PC-9 (cell line): ENCODE data around the gene ARHGEF17. TPM values are rescaled to one million over a fixed set of nuclear protein-coding genes. Genes with fewer than 3 reads are reported as not detected.

Experiments
- BruUV-seq: library from RNA; stranded (reverse); fragments of 400-500 nt; replicated peaks from 2 replicates; lab custom pipeline; 2021; lab: Mats Ljungman, UMichigan
- CTCF ChIA-PET: fragments of 300-600 bp; sonication (Branson Sonifier 250); formaldehyde crosslinking; loops from one replicate; lab custom pipeline; 2022; ENCODE audit warnings: antibody characterized with exemption; lab: Charles Lee
- POLR2A ChIA-PET: fragments of 300-600 bp; sonication (Branson Sonifier 250); formaldehyde crosslinking; loops from one replicate; lab custom pipeline; 2022; ENCODE audit warnings: antibody characterized with exemption; ENCODE audit not compliant: unreplicated experiment; lab: Charles Lee
- DNase-seq, 2 experiments: peaks; one replicate each; pipeline versions ENCODE4 v3.0.0 to v3.0.0-alpha.2; 2015 to 2022; ENCODE audit warnings: mixed read lengths in 1 of 2
- H2AFZ ChIP-seq: fragments of 200-600 bp; sonication (generic); 2 replicates; pipeline ENCODE4 v1.8.1; 2017; ENCODE audit warnings: antibody characterized with exemption
- H3F3A ChIP-seq: fragments of 200-600 bp; sonication (generic); 2 replicates; pipeline ENCODE4 v1.8.1; 2017; ENCODE audit warnings: antibody characterized with exemption, mild to moderate bottlenecking, low read depth; ENCODE audit not compliant: insufficient read depth
- H3K27ac ChIP-seq: fragments of 200-600 bp; sonication (generic); 2 replicates; pipeline ENCODE4 v1.6.1; 2016; ENCODE audit warnings: mixed run types
- H3K27me3 ChIP-seq: fragments of 200-600 bp; sonication (generic); 2 replicates; pipeline ENCODE4 v1.6.1; 2016; ENCODE audit warnings: low read depth, mixed run types; ENCODE audit not compliant: insufficient read depth
- H3K36me3 ChIP-seq: fragments of 200-600 bp; sonication (generic); 2 replicates; pipeline ENCODE4 v1.6.1; 2016; ENCODE audit warnings: low read depth, mixed run types
- H3K4me1 ChIP-seq: fragments of 200-600 bp; sonication (generic); replicated peaks from 2 replicates; pipeline ENCODE4 v1.6.1; 2016; ENCODE audit warnings: mixed run types; ENCODE audit not compliant: insufficient read depth
- H3K4me2 ChIP-seq: fragments of 200-600 bp; sonication (generic); 2 replicates; pipeline ENCODE4 v1.6.1; 2017; ENCODE audit warnings: mixed run types
- H3K4me3 ChIP-seq: fragments of 200-600 bp; sonication (generic); 2 replicates; pipeline ENCODE4 v1.6.1; 2016; ENCODE audit warnings: mixed run types
- H3K79me2 ChIP-seq: fragments of 200-600 bp; sonication (generic); 2 replicates; pipeline ENCODE4 v1.6.1; 2017; ENCODE audit warnings: low read depth, mixed run types
- H3K9me2 ChIP-seq: fragments of 200-600 bp; sonication (generic); 2 replicates; pipeline ENCODE4 v1.8.1; 2017; ENCODE audit warnings: mild to moderate bottlenecking; ENCODE audit not compliant: insufficient read depth
- H3K9me3 ChIP-seq: fragments of 200-600 bp; sonication (generic); 2 replicates; pipeline ENCODE4 v1.8.1; 2016; ENCODE audit warnings: low read depth; ENCODE audit not compliant: insufficient read depth
- H4K20me1 ChIP-seq: fragments of 200-600 bp; sonication (generic); 2 replicates; pipeline ENCODE4 v1.8.1; 2017; ENCODE audit not compliant: insufficient read depth
- CTCF ChIP-seq: fragments of 200-600 bp; sonication (generic); conservative IDR thresholded peaks from 2 replicates; pipeline ENCODE4 v1.6.1; 2017; ENCODE audit warnings: mixed run types, antibody characterized with exemption, mild to moderate bottlenecking, moderate library complexity
- EZH2 ChIP-seq: fragments of 200-600 bp; sonication (generic); IDR thresholded peaks from 2 replicates; pipeline ENCODE4 v1.8.0; 2017; ENCODE audit warnings: antibody characterized with exemption, low read depth
- intact Hi-C: fragments of 100-400 bp; cut with micrococcal nuclease; formaldehyde crosslinking; loops from one replicate; pipeline ENCODE4 v1.10.0; 2022; ENCODE audit not compliant: unreplicated experiment
- total RNA-seq: library from RNA; stranded (reverse); gene quantifications from 2 replicates; pipeline ENCODE4 v1.2.3, GENCODE V29; 2021

Gene ARHGEF17
- total RNA-seq, 1 experiment from 2014 or later, result 56.9 TPM

- H3K4me2 ChIP-seq, result no peak overlapping the region
- 0 out of 2 replicates have a peak, but pooled peaks cover 15% of the 10 kb centered on the region for H4K20me1 ChIP-seq
- H3K9me2 ChIP-seq, result no peaks in the 10 kb centered on the region
- H2AFZ ChIP-seq, result no peak overlapping the region
- POLR2A ChIA-PET, result interaction anchor here (0.6 kb wide), 1 partner anchor 149 kb away, joined by 4 read pairs; no protein-coding TSS in a partner anchor
- H3K27ac ChIP-seq, result no peak overlapping the region
- no peak for DNase-seq
- H3K4me1 ChIP-seq, result peaks cover 5% of the 10 kb centered on the region
- H3K4me3 ChIP-seq, result no peak overlapping the region
- H3F3A ChIP-seq, result peaks cover 5% of the 10 kb centered on the region
- BruUV-seq, result no TSS peak
- peaks cover 21% of the 10 kb centered on the region for H3K36me3 ChIP-seq
- CTCF ChIA-PET, result no interaction called here
- H3K79me2 ChIP-seq, result peaks cover 95% of the 10 kb centered on the region
- H3K9me3 ChIP-seq, result no peaks in the 10 kb centered on the region
- no peaks in the 10 kb centered on the region for H3K27me3 ChIP-seq
- no peak for TF ChIP-seq EZH2
- TF ChIP-seq CTCF, result no peak
- intact Hi-C loops, result no loop called here
These were observed 27.4 kb upstream of the ARHGEF17 start for GRCh38 chr11:73280626-73281025.

DNA sequence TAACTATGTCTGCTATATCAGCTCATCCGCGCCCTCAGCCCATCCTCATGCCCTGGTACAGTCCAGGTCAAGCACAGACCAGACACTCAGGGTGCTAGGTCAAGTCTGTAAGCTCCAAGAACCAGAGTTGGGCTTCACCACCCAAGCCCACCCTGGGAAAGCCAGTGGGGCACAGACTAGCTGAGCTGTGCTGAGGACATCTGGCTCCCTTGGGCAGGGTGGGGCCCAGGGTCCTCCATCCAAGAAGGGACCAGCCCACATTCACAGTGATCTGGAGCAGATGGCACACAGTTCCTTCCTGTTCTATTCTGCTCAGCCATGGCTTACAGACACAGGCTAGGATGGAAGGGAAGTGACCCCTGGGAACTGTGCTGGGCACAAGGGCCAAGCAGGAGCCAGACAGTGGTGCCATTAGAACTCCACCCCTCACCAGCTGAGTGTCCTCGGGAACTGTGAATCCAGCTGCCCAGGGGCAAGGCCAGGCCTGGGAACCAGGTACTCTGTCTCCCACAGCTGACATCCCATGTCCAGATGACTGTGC lies 26.8 kb upstream of the ARHGEF17 start:
- no peaks in the 10 kb centered on the region for H3K9me3 ChIP-seq
- H3K79me2 ChIP-seq, result peaks cover 90% of the 10 kb centered on the region
- no peak for TF ChIP-seq CTCF
- TF ChIP-seq EZH2, result no peak
- 0 out of 2 replicates have a peak, but pooled peaks cover 15% of the 10 kb centered on the region for H4K20me1 ChIP-seq
- no peaks in the 10 kb centered on the region for H3K9me2 ChIP-seq
- DNase-seq, result no peak
- H3F3A ChIP-seq, result peaks cover 9% of the 10 kb centered on the region
- ChIA-PET CTCF (no interaction called here), POLR2A (no interaction called here)
- no peak overlapping the region for H3K4me2 ChIP-seq
- no peak overlapping the region for H3K27ac ChIP-seq
- H3K27me3 ChIP-seq, result no peaks in the 10 kb centered on the region
- BruUV-seq, result no TSS peak
- no peak overlapping the region for H2AFZ ChIP-seq
- intact Hi-C loops, result no loop called here
- H3K4me1 ChIP-seq, result no peaks in the 10 kb centered on the region
- H3K36me3 ChIP-seq, result peaks cover 16% of the 10 kb centered on the region
- H3K4me3 ChIP-seq, result no peak overlapping the region

DNA sequence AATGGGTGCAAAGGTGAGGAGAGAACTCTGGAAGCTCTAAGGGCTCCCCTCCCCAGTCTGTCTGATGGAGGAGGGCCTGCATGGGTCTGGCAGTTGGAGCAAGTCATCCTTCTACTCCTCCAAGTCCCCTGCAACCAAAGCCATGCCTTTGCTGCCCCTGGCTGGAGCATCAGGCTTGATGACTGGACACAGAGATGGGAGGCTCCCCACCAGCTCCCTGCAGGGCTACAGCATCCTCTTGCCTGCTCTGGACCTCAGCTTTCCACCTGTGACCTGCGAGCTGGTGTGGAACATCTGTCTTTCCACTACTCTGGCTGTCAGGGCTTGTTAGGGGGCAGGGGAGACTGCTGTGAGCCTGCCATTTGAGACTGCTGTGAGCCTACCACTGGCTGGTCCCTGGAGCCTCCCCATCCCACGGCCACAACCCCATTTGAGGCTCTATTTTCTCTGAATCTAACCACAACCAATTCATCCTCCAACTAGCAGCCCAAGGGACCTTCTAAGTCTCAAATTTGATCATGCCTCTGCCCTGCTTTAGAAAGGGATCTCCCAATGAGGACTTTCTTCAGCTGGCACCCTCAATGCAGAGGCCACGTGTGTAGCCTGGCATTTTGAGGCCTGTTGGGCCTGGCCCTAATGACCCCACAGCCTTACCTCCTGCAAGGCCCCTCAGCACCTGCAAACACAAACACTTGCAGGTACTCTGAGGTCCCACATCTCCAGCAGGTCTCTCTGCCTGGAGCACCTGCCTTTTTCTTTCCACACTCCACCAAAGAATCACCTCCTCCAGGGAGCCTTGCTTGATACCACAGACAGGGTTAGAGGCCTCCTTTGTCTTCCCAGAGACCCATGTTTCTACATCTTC lies 26.0 kb upstream of the ARHGEF17 start:
- ChIA-PET POLR2A (no interaction called here), CTCF (no interaction called here)
- peaks cover 13% of the 10 kb centered on the region for H3K36me3 ChIP-seq
- no peak for DNase-seq
- H3K4me1 ChIP-seq, result peaks cover 4% of the 10 kb centered on the region; the same call in 1 of the 2 replicates
- H3K4me2 ChIP-seq, result no peak overlapping the region
- no TSS peak for BruUV-seq
- no peaks in the 10 kb centered on the region for H3K9me2 ChIP-seq
- no peak overlapping the region for H3K27ac ChIP-seq
- 0 out of 2 replicates have a peak, but pooled peaks cover 15% of the 10 kb centered on the region for H4K20me1 ChIP-seq
- no peak overlapping the region for H2AFZ ChIP-seq
- no peak for TF ChIP-seq CTCF
- no peak for TF ChIP-seq EZH2
- intact Hi-C loops, result no loop called here
- peaks cover 82% of the 10 kb centered on the region for H3K79me2 ChIP-seq
- H3K9me3 ChIP-seq, result no peaks in the 10 kb centered on the region
- no peaks in the 10 kb centered on the region for H3K27me3 ChIP-seq
- H3K4me3 ChIP-seq, result no peak overlapping the region
- H3F3A ChIP-seq, result peaks cover 16% of the 10 kb centered on the region
